ENCODE measurements around the gene LGALSL. TPM values are rescaled to one million over a fixed set of nuclear protein-coding genes. Genes with fewer than 3 reads are reported as not detected.

Gene LGALSL
- total RNA-seq, 1 donor from 2014 or later: 30.2 TPM

DNA sequence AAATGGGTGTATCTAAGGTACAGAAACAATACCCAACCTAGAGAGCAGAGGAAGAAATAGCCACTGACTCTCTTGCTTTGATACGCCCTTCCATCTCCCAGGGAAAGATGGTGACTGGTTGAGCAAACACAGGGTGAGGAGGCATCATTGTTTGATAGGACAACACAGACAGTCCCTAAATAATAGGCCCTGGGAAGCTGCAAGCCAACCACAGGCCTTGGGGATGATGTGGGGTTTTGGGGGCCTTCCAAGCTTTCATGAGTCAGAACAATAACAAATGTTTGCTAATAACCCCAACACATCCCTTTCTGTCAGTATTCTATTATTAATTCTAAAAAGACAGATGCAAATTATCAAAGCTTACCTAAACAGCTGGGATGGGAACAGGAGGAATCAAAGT, 9.8 kb downstream of the LGALSL start:
- no peaks in the 10 kb centered on the region for H3K36me3 Mint-ChIP-seq (ENCODE audit: low read depth, unreplicated experiment)
- no peak for DNase-seq (ENCODE audit: low spot score)
- H3K4me1 Mint-ChIP-seq (ENCODE audit: unreplicated experiment): no peaks in the 10 kb centered on the region
- H3K27ac Mint-ChIP-seq (ENCODE audit: unreplicated experiment): no peak overlapping the region
- H3K27me3 Mint-ChIP-seq (ENCODE audit: unreplicated experiment): no peaks in the 10 kb centered on the region
- no peaks in the 10 kb centered on the region for H3K9me3 Mint-ChIP-seq (ENCODE audit: unreplicated experiment)
- no peak overlapping the region for H3K4me3 Mint-ChIP-seq (ENCODE audit: unreplicated experiment)
- TF ChIP-seq, protein P1, sequence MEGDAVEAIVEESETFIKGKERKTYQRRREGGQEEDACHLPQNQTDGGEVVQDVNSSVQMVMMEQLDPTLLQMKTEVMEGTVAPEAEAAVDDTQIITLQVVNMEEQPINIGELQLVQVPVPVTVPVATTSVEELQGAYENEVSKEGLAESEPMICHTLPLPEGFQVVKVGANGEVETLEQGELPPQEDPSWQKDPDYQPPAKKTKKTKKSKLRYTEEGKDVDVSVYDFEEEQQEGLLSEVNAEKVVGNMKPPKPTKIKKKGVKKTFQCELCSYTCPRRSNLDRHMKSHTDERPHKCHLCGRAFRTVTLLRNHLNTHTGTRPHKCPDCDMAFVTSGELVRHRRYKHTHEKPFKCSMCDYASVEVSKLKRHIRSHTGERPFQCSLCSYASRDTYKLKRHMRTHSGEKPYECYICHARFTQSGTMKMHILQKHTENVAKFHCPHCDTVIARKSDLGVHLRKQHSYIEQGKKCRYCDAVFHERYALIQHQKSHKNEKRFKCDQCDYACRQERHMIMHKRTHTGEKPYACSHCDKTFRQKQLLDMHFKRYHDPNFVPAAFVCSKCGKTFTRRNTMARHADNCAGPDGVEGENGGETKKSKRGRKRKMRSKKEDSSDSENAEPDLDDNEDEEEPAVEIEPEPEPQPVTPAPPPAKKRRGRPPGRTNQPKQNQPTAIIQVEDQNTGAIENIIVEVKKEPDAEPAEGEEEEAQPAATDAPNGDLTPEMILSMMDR (IDR thresholded peaks at IDR 0.05; ENCODE audit: unreplicated experiment): no peak

DNA sequence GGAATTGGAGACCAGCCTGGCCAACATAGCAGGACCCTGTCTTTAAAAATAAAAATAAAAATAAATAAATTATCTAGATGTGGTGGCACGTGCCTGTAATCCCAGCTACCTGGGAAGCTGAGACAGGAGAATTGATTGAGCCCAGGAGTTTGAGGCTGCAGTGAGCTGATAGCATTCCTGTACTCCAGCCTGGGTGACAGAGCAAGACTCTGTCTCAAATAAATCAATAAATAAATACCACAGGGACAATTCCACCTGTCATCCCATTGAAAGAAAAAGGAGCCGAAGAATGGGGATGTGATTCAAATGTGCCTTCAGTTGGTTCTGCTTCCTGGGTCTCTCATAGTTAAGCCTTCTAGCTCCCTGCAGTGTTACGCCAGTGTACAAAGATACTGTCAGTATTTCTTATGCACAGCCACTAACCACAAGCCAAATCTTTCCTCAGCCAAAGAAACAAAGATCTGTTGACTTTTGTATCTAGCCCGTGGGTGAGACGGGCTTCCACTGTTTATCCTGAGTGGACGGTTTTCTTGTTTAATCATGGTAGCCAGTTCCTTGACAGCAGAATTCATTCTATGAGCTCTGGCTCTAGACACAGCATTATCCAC, 12.6 kb downstream of the LGALSL start:
- Mint-ChIP-seq H3K9me3 (ENCODE audit: unreplicated experiment) (no peaks in the 10 kb centered on the region), H3K27ac (ENCODE audit: unreplicated experiment) (no peak overlapping the region), H3K27me3 (ENCODE audit: unreplicated experiment) (no peaks in the 10 kb centered on the region), H3K36me3 (ENCODE audit: low read depth, unreplicated experiment) (no peaks in the 10 kb centered on the region), H3K4me1 (ENCODE audit: unreplicated experiment) (no peaks in the 10 kb centered on the region), H3K4me3 (ENCODE audit: unreplicated experiment) (no peak overlapping the region)
- no peak for DNase-seq (ENCODE audit: low spot score)
- TF ChIP-seq, protein P1 (IDR thresholded peaks at IDR 0.05; ENCODE audit: unreplicated experiment): no peak

DNA sequence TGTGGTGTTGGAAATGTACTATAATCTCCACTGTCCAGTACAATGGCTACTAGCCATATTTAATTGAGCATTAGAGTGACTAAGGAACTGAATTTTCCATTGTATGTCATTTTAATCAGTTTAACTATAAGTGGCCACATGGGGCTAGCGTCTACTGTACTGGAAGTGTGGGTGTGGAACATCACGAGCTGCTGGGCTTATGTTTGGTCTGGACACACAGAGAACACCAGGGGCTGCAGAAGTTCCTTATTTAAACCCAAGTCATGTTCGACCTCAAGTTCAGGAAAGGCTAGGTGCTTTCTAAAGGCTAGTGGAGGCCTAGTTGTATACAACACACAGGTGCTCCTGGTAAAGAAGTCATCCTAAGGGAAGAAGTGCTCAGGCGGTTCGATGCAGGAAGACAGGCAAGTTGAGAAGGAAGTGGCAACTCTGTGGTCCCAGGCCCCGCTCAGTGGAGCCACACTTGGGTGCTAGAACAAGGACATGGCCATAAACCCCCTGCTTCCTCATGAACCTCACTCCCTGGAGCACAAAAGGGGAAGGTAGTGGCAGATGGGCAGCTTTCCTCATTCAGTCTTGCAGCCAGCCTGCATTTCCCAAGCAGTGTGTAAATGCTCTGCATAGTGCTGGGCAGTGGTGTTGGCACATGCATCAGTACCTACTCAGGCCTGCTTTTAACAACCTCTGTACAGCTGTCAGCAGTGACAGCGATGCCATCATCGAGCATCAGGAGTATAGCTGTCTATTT, 13.3 kb downstream of the LGALSL start:
- Mint-ChIP-seq H3K4me3 (ENCODE audit: unreplicated experiment) (no peak overlapping the region), H3K27ac (ENCODE audit: unreplicated experiment) (no peak overlapping the region), H3K9me3 (ENCODE audit: unreplicated experiment) (no peaks in the 10 kb centered on the region), H3K36me3 (ENCODE audit: low read depth, unreplicated experiment) (no peaks in the 10 kb centered on the region), H3K27me3 (ENCODE audit: unreplicated experiment) (no peaks in the 10 kb centered on the region), H3K4me1 (ENCODE audit: unreplicated experiment) (no peaks in the 10 kb centered on the region)
- DNase-seq (ENCODE audit: low spot score): no peak
- TF ChIP-seq, protein P1 (IDR thresholded peaks at IDR 0.05; ENCODE audit: unreplicated experiment): no peak

DNA sequence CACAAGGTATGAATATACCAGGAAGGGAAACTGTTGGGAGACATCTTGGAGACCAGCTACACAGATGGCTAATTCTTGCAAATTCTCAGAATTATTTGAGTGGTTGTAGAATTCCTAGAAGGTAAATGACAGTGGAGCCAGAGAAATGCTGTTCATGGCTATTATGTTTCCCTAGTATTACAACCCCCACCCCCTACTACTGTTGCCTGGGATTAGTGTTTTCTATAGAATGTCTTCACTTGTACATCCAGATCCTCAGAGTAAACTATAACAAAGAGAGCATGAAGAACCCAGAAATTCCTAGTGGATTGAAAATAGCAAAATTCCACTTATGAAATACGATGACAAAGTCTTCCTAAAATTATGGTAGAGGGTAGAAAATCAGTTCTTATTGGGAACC, 15.3 kb downstream of the LGALSL start:
- Mint-ChIP-seq H3K9me3 (ENCODE audit: unreplicated experiment) (no peaks in the 10 kb centered on the region), H3K27me3 (ENCODE audit: unreplicated experiment) (no peaks in the 10 kb centered on the region), H3K36me3 (ENCODE audit: low read depth, unreplicated experiment) (no peaks in the 10 kb centered on the region), H3K4me3 (ENCODE audit: unreplicated experiment) (no peak overlapping the region), H3K4me1 (ENCODE audit: unreplicated experiment) (peaks cover 7% of the 10 kb centered on the region), H3K27ac (ENCODE audit: unreplicated experiment) (no peak overlapping the region)
- TF ChIP-seq, protein P1 (IDR thresholded peaks at IDR 0.05; ENCODE audit: unreplicated experiment): no peak
- no peak for DNase-seq (ENCODE audit: low spot score)

DNA sequence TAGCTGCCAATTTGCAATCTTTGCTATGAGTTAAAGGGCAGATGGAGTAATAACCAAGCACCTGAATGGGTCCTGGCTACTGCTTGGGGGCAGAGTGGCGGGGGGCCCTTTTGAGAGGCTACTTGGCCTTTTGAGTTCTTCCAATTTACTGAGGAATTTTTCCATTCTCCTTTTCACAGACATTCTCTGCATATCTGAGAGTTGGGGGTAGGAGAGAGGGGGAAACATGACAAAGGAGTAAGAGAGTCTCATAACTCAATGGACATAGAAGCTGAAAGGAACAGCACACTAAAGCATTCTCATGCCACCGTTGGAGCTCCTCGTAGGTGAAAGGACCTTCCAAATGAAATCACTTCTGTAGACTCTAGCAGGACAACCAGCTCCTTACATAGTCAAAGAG, 16.1 kb downstream of the LGALSL start:
- H3K9me3 Mint-ChIP-seq (ENCODE audit: unreplicated experiment): no peaks in the 10 kb centered on the region
- DNase-seq (ENCODE audit: low spot score): no peak
- peaks cover 10% of the 10 kb centered on the region for H3K4me1 Mint-ChIP-seq (ENCODE audit: unreplicated experiment)
- no peaks in the 10 kb centered on the region for H3K27me3 Mint-ChIP-seq (ENCODE audit: unreplicated experiment)
- no peak overlapping the region for H3K4me3 Mint-ChIP-seq (ENCODE audit: unreplicated experiment)
- no peak overlapping the region for H3K27ac Mint-ChIP-seq (ENCODE audit: unreplicated experiment)
- no peaks in the 10 kb centered on the region for H3K36me3 Mint-ChIP-seq (ENCODE audit: low read depth, unreplicated experiment)
- TF ChIP-seq, protein P1 (IDR thresholded peaks at IDR 0.05; ENCODE audit: unreplicated experiment): no peak

Data from endothelial cell (in vitro differentiated cells).